CD4-positive, alpha-beta T cell treated with Interleukin-10 for 1 hour (primary cell): Measurements from ENCODE around the gene SMG9.
"Not testable (repeated sequence)": the region's sequence is repeated elsewhere in the genome, so short reads cannot be mapped to it uniquely, and the experiment has no call there.

Source experiments
- DNase-seq: peaks from one replicate; pipeline ENCODE4 v3.0.0-alpha.2; 2020

SMG9 gene

DNA sequence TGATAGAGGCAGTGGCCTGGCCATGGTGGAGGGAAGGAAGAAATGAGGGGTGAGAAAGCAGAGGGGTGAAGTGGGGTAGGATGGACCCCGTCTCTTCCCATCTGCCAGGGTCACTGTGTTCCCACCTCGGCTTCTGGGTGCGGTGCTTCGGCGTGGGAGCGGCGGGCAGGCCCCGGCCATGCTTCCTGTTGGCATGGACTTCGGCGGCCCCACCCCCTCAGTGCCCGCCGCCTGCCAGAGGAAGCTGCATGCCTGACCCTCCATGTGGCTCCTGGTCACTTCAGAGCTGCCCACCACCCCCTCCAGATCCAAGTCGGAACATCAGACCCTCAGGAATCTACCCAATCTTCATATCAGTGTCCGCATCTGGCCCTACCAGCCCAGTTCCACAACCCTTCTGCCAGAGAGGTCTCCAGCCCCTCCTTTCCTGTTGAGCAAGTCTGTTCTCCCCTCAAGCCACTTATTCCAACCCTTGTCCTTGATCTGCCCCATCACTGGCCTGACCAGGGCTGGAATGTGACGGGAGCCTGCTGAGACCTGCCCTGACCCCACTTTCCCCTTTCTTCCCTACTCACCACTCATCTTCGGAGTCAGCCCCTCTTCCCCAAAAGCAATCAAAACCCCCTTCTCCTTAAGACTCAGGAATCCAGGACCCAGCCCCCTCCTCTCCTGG is 24.5 kb upstream of the SMG9 start:
- no peak for DNase-seq

DNA sequence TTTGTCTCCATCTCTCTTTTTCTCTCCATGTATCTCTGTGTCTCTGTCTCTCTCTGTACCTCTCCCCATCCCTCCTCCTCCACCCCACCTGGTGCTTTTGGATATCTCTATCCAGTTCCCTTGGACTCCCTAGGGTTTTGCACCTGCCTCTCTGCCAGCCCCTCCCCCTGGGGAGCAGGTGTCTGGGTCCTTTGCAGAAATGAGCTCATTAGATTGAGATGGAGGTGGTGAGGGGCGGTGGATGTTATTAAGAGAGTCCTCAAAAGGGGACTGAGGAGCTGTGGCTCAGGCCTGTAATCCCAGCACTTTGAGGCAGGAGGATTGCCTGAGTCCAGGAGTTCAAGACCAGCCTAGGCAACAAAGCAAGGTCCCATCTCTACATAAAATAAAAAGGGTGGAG is 23.9 kb upstream of the SMG9 start:
- DNase-seq: no peak

DNA sequence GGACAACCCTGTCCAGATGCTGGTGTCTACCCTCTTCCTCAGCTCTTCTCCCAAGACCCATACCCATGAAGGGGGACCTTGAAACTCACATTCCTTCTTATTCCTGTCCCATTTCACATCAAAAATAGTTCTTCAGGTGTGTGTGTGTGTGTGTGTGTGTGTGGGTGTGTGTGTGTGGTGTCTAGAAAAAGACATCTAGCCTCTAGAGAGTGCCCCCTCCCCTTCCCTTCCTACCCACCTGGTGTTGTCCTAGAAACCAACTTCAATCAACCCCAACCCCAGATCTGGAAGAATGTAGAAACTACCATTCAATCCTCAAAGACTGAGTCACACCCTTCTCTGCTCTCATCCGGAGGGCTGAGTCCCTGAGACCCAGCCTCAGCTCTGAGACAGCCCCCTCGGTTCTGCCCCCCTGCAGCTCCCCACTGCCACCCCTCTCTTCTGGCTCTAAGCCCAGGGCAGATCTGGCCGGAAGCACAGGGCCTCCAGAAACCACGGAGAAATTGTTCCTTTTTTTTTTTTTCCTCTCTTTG is 22.5 kb upstream of the SMG9 start:
- peak; percentile 66 for DNase-seq

DNA sequence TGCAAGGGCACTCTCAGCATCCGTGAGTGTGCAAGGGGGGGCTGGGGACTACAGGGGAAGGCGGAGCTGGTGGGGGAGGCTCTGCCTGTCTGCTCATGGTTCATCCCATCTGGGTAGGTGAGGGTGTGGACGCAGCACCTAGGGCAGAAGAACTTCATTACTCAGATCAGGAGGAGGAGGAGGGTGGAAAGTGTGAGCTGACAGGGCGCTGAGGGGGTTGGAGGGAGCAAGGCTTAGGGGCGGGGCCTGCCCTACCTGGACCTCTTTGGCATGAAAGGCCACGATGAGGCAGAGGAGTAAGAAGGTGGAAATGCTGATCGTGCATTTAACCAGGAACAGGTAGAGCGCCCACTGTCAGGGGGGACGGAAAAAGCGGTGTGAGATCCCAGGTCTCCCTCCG is 21.5 kb upstream of the SMG9 start:
- no peak for DNase-seq

DNA sequence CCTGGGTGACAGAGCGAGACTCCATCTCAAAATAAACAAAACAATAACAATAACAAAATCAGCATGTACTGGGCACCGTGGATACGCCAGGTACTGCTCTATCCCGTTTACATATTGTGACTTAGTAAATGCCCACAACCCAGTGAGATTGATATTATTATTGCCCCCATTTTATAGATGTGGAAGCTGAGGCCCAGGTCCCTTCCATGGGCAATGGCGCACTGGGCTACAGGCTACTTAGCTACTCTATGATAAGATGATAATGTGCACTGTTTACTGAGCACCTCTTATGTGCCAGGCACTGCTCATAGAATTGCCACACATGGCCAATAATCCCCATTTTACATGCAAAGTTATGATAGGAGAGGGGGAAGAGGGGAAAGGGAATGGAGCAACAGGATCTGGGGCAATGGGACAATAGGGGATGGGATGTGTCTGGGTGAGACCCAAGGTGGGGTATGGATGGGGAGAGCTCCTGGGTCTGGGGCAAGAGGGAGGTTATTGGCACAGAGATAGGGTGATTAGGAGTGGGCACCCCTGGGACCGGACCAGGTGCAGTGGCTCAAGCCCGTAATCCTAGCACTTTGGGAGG is 20.6 kb upstream of the SMG9 start:
- no peak for DNase-seq

DNA sequence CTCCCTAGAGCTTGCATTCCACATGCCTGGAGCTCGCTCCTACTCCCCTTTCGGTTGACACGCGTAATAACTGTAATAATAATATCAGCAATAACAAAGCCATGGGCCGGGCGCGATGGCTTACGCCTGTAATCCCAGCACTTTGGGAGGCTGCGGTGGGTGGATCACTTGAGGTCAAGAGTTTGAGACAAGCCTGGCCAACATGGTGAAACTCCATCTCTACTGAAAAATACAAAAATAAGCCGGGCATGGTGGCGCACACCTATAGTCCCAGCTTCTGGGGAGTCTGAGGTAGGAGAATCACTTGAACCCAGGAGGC is 20.1 kb upstream of the SMG9 start:
- not testable (repeated sequence) for DNase-seq

DNA sequence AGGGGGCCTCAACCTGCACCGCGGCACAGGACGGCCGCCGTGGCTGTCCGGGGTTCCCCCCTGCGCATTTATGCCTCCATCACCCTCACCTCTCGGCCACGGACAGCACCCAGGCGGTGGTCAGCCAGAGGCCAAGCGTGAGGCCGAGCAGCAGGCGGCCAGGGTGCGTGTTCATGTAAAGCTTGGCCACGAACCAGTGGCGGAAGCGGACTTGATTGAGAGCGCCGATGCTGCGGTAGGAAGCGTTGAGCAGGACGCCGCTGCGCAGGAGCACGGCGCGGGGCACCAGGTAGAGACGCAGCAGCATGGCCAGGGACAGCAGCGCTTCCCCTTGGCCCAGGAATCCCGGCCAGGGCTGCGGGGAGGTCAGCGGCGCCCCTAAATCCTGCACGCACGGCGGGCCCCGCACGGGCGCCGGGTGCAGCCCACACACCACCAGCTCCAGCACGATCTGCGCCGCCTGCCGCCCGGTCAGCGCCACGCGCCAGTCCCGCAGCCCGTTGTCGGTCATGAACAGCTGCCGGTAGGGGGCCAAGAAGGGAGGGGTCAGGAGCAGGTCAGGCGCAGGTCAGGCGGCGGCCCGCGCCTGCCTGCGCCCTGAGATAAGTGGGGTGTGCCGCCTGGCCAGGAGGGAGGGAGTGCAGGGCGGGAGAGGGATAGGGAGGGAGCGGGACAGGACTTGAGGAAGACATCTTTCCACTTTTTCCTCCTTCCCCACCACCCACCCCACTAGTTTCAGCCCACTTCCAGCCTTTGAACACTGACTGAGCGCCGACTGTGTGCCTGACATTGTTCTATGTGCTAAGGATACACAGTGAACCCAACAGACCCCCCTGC is 19.6 kb upstream of the SMG9 start:
- no peak for DNase-seq

DNA sequence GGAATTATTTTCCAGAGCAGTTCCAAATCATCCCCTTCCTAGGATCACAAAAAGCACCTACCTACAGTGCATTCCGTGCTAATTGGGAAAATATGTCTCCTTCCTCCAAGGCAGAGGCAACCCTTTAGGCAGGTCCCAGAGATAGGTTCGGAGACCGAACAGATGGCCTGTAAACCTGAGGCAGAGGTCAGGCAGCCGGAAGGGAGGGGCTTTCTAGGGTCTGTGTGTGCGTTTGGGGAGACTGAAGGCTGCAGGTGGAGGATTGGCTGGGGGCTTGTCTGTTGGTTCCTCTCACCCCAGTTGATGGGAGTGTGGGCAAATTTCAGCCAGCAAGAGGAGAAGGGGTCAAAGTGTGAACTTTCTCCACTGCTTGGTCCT is 19.0 kb upstream of the SMG9 start:
- DNase-seq: no peak

DNA sequence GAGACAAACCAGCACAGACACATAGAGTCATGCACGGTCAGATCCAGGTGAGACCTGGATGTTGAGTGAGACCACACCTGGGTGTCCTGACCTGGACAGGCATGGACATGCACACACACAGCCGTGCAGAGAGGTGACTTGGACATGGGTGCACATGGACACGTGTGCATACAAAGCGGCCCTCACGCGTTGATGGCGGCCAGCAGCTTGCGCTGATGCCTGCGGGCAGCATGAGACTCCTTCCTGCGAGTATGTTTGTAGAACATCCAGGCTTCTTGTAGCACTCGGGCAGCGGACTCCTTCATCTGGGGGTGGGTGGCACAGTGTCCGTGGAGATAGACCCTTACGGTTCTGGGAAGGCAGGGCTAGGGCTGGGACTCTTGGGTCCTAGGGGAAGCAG is 14.5 kb upstream of the SMG9 start:
- DNase-seq: no peak

DNA sequence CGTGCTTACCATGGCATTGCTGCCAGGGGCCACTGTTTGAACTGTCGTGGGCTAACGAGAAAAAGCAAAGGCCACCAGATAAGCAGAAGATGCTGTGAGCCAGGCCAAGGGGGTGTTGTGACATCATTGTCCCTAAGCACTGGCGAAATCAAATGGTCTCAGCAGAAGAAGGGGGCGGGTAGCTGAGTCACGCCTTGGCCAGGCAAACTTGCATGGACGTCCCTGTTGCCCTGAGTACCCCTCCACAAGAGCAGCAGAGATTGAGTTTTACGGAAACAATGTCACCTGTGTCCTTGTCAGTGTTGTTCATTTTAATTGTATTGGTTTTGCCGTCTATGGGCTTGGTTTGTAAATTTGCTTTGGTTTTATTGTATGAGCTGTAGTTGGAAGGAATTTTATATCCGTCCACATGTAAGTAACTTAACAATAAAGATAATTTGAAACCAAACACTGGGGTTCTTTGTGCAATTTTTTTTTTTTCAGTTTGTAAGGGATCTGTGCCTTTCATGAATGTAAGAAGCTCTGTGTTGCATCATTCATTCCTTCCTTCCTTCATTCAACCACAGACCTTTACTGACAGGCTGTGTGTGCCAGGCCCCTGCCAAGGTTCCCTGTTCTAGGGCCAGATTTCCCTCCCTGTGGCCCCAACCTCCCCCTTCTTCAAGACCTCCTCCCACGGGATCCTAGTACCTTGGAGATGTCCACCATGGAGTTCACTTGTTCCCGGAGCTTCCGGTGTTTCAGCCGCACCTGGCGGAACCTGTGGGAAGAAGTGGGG is 13.7 kb upstream of the SMG9 start:
- DNase-seq: no peak

DNA sequence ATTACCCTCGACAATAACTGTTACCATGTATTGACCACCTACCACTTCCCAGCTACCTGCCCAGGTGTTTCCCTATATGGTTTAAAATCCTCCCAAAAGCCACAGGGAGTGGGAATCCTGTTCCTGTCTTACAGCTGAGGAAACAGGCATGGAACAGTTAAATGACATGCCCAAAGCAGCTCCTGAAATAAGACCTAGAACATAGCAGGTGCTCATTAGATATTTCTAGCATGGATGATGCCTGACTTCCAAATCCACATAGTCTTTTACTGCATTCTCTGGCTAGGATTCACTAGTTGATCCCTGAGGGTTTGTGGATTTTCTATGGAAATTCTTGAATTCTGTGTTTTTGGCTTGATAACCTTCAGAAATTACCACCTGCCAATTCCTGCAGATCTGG is 13.1 kb upstream of the SMG9 start:
- no peak for DNase-seq

DNA sequence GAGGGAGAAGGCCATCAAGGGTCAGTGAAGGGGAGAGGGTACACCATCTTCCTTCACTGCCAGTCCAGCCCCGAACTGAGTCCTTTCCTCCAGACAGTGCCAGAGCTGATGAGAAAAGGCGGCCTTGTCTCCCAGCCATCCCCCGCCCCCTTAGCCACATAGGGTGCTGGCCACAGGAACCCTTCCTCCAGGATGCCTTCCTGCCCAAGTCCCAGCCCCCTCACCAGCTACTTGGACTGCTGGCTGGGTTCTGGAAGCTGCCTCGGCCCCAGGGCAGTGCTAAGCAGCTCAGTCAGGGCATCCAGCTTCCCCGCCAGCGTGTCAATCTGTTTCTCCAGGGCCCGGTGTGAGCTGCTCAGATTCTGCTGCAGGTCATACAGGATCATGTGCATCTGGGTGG is 12.6 kb upstream of the SMG9 start:
- DNase-seq: no peak

DNA sequence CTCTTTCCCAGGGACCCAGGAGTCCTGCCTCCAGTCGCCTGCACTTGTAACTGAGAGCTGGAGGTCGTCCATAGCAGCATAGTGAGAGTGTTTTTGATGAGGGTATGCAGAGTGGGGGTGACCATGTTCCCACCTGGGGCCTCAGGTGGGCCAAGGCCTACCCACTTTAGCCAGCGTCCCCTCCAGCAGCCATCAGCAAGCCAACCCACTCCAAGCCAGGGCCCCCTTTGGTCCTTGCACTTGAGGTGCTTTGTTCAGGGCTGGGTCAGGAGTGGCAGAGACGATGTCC is 11.9 kb upstream of the SMG9 start:
- no peak for DNase-seq

DNA sequence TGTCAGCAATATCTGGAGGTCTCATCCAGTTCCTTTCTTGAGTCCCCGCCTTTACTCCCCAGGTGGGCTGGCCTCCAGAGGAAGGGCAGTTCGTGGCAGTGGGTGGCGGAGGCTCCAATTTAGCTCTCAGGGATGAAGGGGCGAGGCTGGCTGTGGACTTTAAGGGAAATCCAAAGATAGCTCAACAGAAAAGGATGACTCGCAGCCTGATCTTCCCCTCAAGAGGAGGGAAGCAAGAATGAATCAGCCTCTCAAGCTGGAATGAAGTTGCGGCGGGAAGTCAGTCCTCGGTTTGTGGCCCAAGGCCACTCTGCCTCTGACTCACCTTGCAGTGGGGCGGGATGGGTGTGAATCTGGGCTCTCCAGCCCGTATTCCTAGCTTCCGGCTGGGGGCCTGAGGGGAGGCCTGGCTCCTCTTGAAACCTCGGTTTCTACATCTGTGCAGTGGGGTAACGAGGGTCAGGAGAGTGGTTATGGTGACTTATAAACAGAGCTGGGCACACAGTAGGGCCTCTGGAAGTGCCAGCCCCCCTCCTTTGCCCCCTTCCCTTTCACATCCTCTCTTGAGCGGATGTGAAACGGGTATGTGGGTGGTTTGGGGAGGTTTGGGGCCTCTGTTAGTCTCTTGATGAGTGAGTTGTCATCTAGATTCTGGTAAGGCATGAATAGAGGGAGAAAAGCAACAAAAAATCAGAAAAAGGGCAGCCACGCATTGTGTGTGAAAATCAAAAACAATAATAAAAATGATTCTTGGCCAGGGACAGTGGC is 10.5 kb upstream of the SMG9 start:
- peak; percentile 73 for DNase-seq

DNA sequence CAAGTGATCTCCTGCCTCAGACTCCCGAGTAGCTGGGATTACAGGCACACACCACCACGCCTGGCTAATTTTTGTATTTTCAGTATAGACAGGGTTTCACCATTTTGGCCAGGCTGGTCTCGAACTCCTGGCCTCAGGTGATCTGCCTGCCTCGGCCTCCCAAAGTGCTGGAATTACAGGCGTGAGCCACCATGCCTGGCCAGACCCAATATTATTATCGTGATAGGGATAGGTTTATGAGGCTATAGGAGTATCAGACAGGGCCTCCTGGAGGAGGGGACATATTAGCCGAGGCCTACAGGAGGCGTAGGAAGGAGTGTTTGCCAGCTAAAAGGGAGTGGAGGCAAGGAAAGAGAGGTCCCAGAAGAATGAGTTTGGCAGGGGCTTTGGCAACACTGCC is 9.9 kb upstream of the SMG9 start:
- not testable (repeated sequence) for DNase-seq

DNA sequence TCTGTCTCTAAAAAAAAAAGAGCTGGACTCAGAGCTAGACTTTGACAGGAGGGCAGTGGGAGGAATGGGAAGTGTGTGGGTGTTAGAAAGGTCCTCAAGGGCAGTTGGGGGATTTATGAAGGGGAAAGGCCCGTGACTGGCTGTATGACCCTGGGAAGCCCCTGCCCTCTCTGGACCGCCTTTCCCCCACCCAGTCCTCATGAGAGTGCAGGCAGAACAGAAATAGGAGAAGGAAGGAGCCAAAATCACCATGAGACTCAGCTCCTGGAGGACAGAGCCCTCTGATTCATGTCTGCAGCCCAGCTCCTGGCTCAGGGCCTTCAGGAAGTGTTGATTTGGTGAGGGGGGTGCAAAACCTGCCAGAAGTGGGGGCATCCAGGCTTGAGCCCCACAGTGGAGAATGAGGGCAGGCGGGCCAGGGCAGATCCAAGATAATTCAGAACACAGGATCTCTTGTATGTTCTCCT is 8.7 kb upstream of the SMG9 start:
- no peak for DNase-seq

DNA sequence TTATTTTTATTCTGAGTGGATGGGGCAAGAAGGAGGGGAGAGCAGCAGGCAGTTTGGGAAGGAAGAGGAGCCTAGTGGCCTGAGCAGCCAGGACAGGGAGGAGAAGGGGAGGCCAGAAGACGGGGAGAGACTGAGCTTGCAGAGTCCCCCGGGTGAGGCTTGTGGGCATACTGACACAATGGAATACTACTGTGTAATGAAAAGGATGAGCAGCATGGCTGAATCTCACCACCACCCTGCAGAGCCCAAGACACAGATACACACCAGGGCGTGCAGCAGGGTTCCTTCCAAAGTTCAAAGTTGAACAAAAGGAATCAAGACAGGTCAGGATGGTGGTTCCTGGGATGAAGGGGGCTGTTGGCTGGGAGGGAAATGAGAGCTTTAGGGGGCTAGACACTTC is 8.1 kb upstream of the SMG9 start:
- DNase-seq: no peak

DNA sequence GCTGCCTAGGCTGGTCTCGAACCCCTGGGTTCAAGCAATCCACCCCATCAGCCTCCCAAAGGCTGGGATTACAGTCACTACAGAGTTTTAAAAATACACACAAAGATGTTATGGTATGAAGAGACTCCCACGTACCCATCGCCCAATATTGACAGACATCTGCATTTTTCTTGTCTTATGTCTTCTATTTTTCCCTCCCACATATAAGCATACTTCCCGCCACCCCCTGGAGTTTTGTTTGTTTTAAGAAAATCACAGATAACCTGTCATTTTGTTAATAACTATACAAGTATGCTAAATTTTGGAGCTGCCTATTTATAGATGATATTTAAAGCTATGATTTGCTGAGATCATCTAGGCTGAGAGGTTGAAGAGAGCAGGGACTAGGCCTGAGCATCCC is 6.2 kb upstream of the SMG9 start:
- DNase-seq: no peak

DNA sequence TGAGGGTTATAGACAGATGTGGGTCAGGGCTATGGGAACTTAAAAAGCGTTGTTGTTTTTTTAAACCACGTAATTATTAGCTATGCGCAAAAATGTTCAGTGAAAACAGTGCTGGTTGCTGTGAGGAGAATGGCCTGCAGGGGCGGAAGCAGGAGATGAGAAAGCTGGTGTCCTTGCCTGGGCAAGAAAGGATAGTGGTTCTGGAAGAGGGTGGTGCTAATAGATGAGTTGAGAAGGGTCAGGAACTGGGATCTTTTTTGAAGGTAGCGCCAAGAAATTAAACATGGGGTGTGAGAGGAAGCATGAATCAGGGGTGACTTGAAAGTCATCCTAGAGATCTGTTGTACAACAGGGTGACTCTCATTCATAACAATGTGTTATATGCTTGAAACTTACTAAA is 4.8 kb upstream of the SMG9 start:
- no peak for DNase-seq

DNA sequence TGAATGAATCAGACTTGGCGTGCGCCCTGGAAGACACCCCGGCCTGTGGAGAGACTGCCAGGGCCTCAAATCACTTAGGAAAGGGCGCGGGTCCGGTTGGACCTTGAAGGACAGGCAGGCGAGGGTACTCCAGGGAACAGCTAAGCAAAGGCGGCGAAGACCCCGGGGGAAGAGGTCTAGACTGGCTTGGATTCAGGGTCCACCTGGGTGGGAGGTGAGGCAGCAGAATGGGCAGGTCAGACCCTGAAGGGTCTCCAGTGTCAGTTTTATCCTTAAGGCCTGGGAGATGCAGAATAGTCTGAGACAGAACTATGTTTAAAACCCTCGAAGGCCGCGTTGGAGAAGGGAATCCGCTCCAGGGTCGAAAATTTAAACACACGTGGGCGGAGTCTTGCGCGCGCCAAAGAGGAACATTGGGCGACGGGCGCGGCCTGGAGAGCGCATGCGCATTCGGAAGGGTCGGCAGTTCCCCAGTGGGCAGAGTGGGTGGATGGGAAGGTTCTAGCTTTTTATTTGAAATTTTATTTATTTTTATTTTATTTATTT is 567 bp upstream of the SMG9 start:
- peak; percentile 85 for DNase-seq

DNA sequence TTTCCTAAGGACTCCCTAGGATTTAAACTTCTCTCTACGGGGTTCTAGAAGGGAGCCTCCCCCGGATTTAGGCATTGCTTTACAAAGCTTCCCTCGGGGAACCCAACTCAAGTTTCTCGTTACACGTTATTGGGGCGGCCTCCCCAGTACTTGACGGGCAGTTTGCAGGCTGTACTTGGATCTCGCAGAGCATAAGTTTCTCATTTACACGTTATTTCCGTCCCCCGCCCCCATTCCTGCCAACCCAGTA is 584 bp downstream of the SMG9 start:
- DNase-seq: no peak

DNA sequence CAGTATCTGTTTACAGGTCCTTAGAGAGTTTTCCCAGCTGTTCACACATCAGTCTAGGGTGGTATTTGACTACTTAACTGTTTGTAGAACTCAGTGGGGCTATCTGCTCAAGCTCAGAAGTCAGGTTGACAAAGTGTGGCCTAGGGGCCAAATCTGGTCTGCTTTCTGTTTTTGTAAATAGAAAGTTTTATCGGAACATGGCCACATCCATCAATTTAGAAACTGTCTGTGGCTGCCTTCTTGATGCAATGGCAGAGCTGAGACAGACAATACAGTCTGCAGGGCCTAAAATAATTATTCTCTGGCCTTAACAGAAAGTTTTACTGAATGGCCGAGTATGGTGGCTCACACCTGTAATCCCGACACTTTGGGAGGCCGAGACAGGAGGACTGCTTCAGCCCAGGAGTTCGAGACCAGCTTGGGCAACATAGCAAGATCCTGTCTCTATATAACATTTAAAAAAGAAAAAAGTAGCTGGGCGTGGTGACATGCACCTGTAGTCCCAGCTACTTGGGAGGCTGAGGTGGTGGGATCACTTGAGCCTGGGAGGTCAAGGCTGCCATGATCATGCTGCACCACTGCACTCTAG is 2.4 kb downstream of the SMG9 start:
- no peak for DNase-seq
